Islet of Langerhans (tissue), 1 donor: ENCODE measurements around the gene STK24.

Source experiments
- FAIRE-seq: peaks from one replicate; lab custom pipeline; 2011; peaks lifted over from hg19 to GRCh38; lab: Jason Lieb, UNC

STK24 gene

GRCh38 chr13:98509271-98510155 lies 67.4 kb downstream of the STK24 start:
- no peak for FAIRE-seq

- FAIRE-seq: no peak
These were observed 68.2 kb downstream of the STK24 start for GRCh38 chr13:98508685-98509084.

GRCh38 chr13:98508280-98508679 lies 68.6 kb downstream of the STK24 start:
- no peak for FAIRE-seq

GRCh38 chr13:98507282-98507797 lies 69.6 kb downstream of the STK24 start:
- no peak for FAIRE-seq

- FAIRE-seq: no peak
These were observed 70.1 kb downstream of the STK24 start for GRCh38 chr13:98506728-98507230.

GRCh38 chr13:98506322-98506721 lies 70.6 kb downstream of the STK24 start:
- no peak for FAIRE-seq

- FAIRE-seq: no peak
These were observed 71.7 kb downstream of the STK24 start for GRCh38 chr13:98505217-98505616.

GRCh38 chr13:98504371-98504963 lies 72.4 kb downstream of the STK24 start:
- FAIRE-seq: no peak

- no peak for FAIRE-seq
These were observed 72.9 kb downstream of the STK24 start for GRCh38 chr13:98504029-98504351.

- no peak for FAIRE-seq
These were observed 73.5 kb downstream of the STK24 start for GRCh38 chr13:98503175-98504028.

- no peak for FAIRE-seq
These were observed 75.9 kb downstream of the STK24 start for GRCh38 chr13:98500963-98501421.

GRCh38 chr13:98496966-98497365 lies 79.9 kb downstream of the STK24 start:
- FAIRE-seq: no peak

GRCh38 chr13:98496479-98496791 lies 80.5 kb downstream of the STK24 start:
- no peak for FAIRE-seq

- FAIRE-seq: no peak
These were observed 81.1 kb downstream of the STK24 start for GRCh38 chr13:98495627-98496478.

GRCh38 chr13:98494769-98495168 lies 82.1 kb downstream of the STK24 start:
- FAIRE-seq: no peak

GRCh38 chr13:98493042-98493712 lies 83.7 kb downstream of the STK24 start:
- no peak for FAIRE-seq

GRCh38 chr13:98492335-98493041 lies 84.4 kb downstream of the STK24 start:
- FAIRE-seq: no peak

GRCh38 chr13:98490866-98491265 lies 86.0 kb downstream of the STK24 start:
- no peak for FAIRE-seq

GRCh38 chr13:98490195-98490836 lies 86.6 kb downstream of the STK24 start:
- FAIRE-seq: no peak
